Panc1 (cell line): Measurements from ENCODE around the gene NUP133. TPM values are rescaled to one million over a fixed set of nuclear protein-coding genes. Genes with fewer than 3 reads are reported as not detected.
"Not testable (repeated sequence)": the region's sequence is repeated elsewhere in the genome, so short reads cannot be mapped to it uniquely, and the experiment has no call there.

Experiments used
- ATAC-seq: fragments of 200-7000 bp; cut with Tn5 transposase; 2 replicates; pipeline ENCODE4 v1.9.1; 2020; ENCODE audit warnings: mild to moderate bottlenecking, moderate library complexity
- BruUV-seq: library from RNA; stranded (reverse); fragments of 400-500 nt; replicated peaks from 2 replicates; lab custom pipeline; 2021; lab: Mats Ljungman, UMichigan
- CTCF ChIA-PET: fragments of 300-600 bp; sonication (Branson Sonifier 250); formaldehyde crosslinking; loops from one replicate; lab custom pipeline; 2022; ENCODE audit warnings: antibody characterized with exemption; lab: Charles Lee
- POLR2A ChIA-PET: fragments of 300-600 bp; sonication (Branson Sonifier 250); formaldehyde crosslinking; loops from one replicate; lab custom pipeline; 2022; ENCODE audit warnings: antibody characterized with exemption; lab: Charles Lee
- DNase-seq: peaks from one replicate; pipeline ENCODE4 v3.0.0-alpha.2; 2010; ENCODE audit warnings: low read depth, low spot score
- H3K27ac ChIP-seq: 2 replicates; pipeline ENCODE4 v1.5.1; 2011; ENCODE audit warnings: mild to moderate bottlenecking, low read length, inconsistent platforms
- H3K27me3 ChIP-seq: fragments of 200-500 bp; sonication (Bioruptor generic); 2 replicates; pipeline ENCODE4 v1.6.0; 2014; ENCODE audit warnings: low read length, inconsistent platforms; ENCODE audit not compliant: control insufficient read depth, insufficient read depth
- H3K36me3 ChIP-seq: fragments of 200-500 bp; sonication (Bioruptor generic); 2 replicates; pipeline ENCODE4 v1.5.1; 2014; ENCODE audit warnings: inconsistent platforms, mild to moderate bottlenecking, low read length, moderate library complexity; ENCODE audit not compliant: control insufficient read depth, insufficient read depth
- H3K4me1 ChIP-seq: 2 replicates; pipeline ENCODE4 v1.5.1; 2011; ENCODE audit warnings: inconsistent platforms, mild to moderate bottlenecking, low read length, moderate library complexity; ENCODE audit not compliant: control insufficient read depth, insufficient read depth
- H3K4me3 ChIP-seq, 2 experiments: 2 replicates each; pipeline ENCODE4 v1.5.1; 2011 to 2012; ENCODE audit warnings: low read depth in 2 of 2, low read length in 2 of 2, mild to moderate bottlenecking in 2 of 2, inconsistent platforms in 1 of 2, moderate library complexity in 1 of 2
- H3K9me3 ChIP-seq: fragments of 200-500 bp; sonication (Bioruptor generic); 2 replicates; pipeline ENCODE4 v1.5.1; 2014; ENCODE audit warnings: low read depth, mild to moderate bottlenecking, inconsistent platforms, low read length, moderate library complexity; ENCODE audit not compliant: control insufficient read depth, insufficient read depth
- CTCF ChIP-seq: fragments of 450-650 bp; IDR thresholded peaks from 2 replicates; pipeline ENCODE4 v1.5.1; 2017; ENCODE audit warnings: mild to moderate bottlenecking
- POLR2AphosphoS5 ChIP-seq: IDR thresholded peaks from 2 replicates; pipeline ENCODE4 v1.6.1; 2012; ENCODE audit warnings: mild to moderate bottlenecking, low read depth, low read length, moderate library complexity
- REST ChIP-seq, 2 experiments: IDR thresholded peaks; 2 replicates each; pipeline ENCODE4 v1.6.1; 2011 to 2012; ENCODE audit warnings: low read depth in 2 of 2, control low read depth in 1 of 2, low read length in 1 of 2, mild to moderate bottlenecking in 1 of 2, moderate library complexity in 1 of 2; ENCODE audit not compliant: insufficient read depth in 1 of 2
- SIN3A ChIP-seq: IDR thresholded peaks from 2 replicates; pipeline ENCODE4 v1.6.1; 2012; ENCODE audit warnings: low read depth, mild to moderate bottlenecking, low read length, moderate library complexity, borderline replicate concordance; ENCODE audit not compliant: insufficient read depth
- TCF7L2 ChIP-seq: IDR thresholded peaks from 2 replicates; pipeline ENCODE4 v1.6.1; 2011; ENCODE audit warnings: mild to moderate bottlenecking, low read depth, low read length, inconsistent platforms
- in situ Hi-C: cut with HindIII; loops from 2 replicates; pipeline ENCODE4 v1.10.0; 2016; ENCODE audit warnings: low sequenced_read_pairs, low pct_unique_long_range_greater_than_20kb
- intact Hi-C: fragments of 100-400 bp; cut with micrococcal nuclease; formaldehyde crosslinking; loops from one replicate; pipeline ENCODE4 v1.10.0; 2022; ENCODE audit not compliant: unreplicated experiment
- total RNA-seq: library from RNA; stranded (reverse); gene quantifications from one replicate; pipeline ENCODE4 v1.2.1, GENCODE V29; 2021; ENCODE audit not compliant: unreplicated experiment

Gene NUP133
- total RNA-seq, 1 experiment from 2014 or later = 39.5 TPM

- intact Hi-C loops (loop anchor here (10.0 kb wide), 1 partner anchor 59 kb away; the partner anchor contains the start of gene CCSAP), in situ Hi-C loops (no loop called here)
- Histone ChIP-seq H3K4me1 (no peaks in the 10 kb centered on the region), H3K36me3 (no peaks in the 10 kb centered on the region), H3K9me3 (no peaks in the 10 kb centered on the region), H3K4me3 (no peak overlapping the region), H3K27me3 (no peaks in the 10 kb centered on the region; the same call in 1 of the 2 replicates), H3K27ac (no peak overlapping the region)
- no peak for TF ChIP-seq REST (IDR thresholded peaks at IDR 0.05; ENCODE audit: insufficient read depth in 1 of 2, low read depth in 2 of 2, low read length in 1 of 2)
- TF ChIP-seq TCF7L2 = no peak
- no peak for TF ChIP-seq CTCF
- TF ChIP-seq SIN3A = no peak
- TF ChIP-seq POLR2AphosphoS5 = no peak
- ChIA-PET POLR2A (no interaction called here), CTCF (no interaction called here)
- DNase-seq = no peak
- ATAC-seq = no peak
- BruUV-seq = no TSS peak
Observed at GRCh38 chr1:229403573-229403972, 104.6 kb downstream of the NUP133 start.

GRCh38 chr1:229402993-229403392, 105.1 kb downstream of the NUP133 start:
- POLR2A ChIA-PET = no interaction called here
- no TSS peak for BruUV-seq
- in situ Hi-C loops (no loop called here), intact Hi-C loops (loop anchor here (10.0 kb wide), 1 partner anchor 58 kb away; the partner anchor contains the start of gene CCSAP)
- ATAC-seq (no peak), DNase-seq (no peak)
- CTCF ChIA-PET = no interaction called here
- H3K4me3 ChIP-seq = no peak overlapping the region
- H3K9me3 ChIP-seq = no peaks in the 10 kb centered on the region
- H3K4me1 ChIP-seq = no peaks in the 10 kb centered on the region
- no peak overlapping the region for H3K27ac ChIP-seq
- no peaks in the 10 kb centered on the region for H3K36me3 ChIP-seq
- TF ChIP-seq SIN3A (no peak), POLR2AphosphoS5 (no peak), CTCF (no peak), TCF7L2 (no peak)
- H3K27me3 ChIP-seq = no peaks in the 10 kb centered on the region; the same call in 1 of the 2 replicates

- in situ Hi-C loops, H3K4me1 ChIP-seq, H3K27ac ChIP-seq, H3K4me3 ChIP-seq, ATAC-seq, CTCF ChIA-PET, H3K9me3 ChIP-seq, POLR2A ChIA-PET, H3K27me3 ChIP-seq, H3K36me3 ChIP-seq, DNase-seq, BruUV-seq: not testable (repeated sequence)
- intact Hi-C loops = loop anchor here (10.0 kb wide), 1 partner anchor 58 kb away; the partner anchor contains the start of gene CCSAP
Observed at GRCh38 chr1:229402329-229402728, 105.8 kb downstream of the NUP133 start.
